Transverse colon (tissue), 4 donors: ENCODE measurements around the gene ESR1. TPM values are rescaled to one million over a fixed set of nuclear protein-coding genes. Genes with fewer than 3 reads are reported as not detected.

Source experiments
- DNase-seq: peaks from one replicate; pipeline ENCODE4 v3.0.0-alpha.2; 2019
- H3K27ac ChIP-seq, 4 donors: fragments of 200-600 bp; sonication (generic); 2 replicates each; pipeline ENCODE4 v1.5.1; 2016 to 2018; ENCODE audit warnings: inconsistent platforms in 4 of 4
- H3K27me3 ChIP-seq: fragments of 200-600 bp; sonication (generic); 2 replicates; pipeline ENCODE4 v1.5.1; 2017; ENCODE audit warnings: inconsistent platforms
- H3K36me3 ChIP-seq, 4 donors: fragments of 200-600 bp; sonication (generic); 2 replicates each; pipeline ENCODE4 v1.5.1; 2017 to 2019; ENCODE audit warnings: inconsistent platforms in 4 of 4
- H3K4me1 ChIP-seq, 4 donors: fragments of 200-600 bp; sonication (generic); 2 replicates each; pipeline ENCODE4 v1.5.1; 2017 to 2020; ENCODE audit warnings: inconsistent platforms in 4 of 4
- H3K4me3 ChIP-seq, 4 donors: fragments of 200-600 bp; sonication (generic); 1 replicate in 1 of 4; 2 replicates in 3 of 4; pipeline versions ENCODE4 v1.5.1 to v1.6.1; 2017 to 2019; ENCODE audit warnings: inconsistent platforms in 4 of 4
- H3K9me3 ChIP-seq, 2 donors: fragments of 200-600 bp; sonication (generic); 2 replicates each; pipeline ENCODE4 v1.5.1; 2017 to 2019; ENCODE audit warnings: inconsistent platforms in 2 of 2
- EP300 ChIP-seq: sonication (generic); formaldehyde crosslinking; IDR thresholded peaks from one replicate; pipeline ENCODE4 v1.6.1; 2017; ENCODE audit warnings: antibody characterized with exemption, low read depth
- POLR2A ChIP-seq: fragments of 450-650 bp; IDR thresholded peaks from one replicate; pipeline ENCODE4 v1.6.1; 2016; ENCODE audit warnings: antibody characterized with exemption, mild to moderate bottlenecking, moderate library complexity
- POLR2AphosphoS5 ChIP-seq, 3 donors: sonication (generic); formaldehyde crosslinking; IDR thresholded peaks; one replicate each; pipeline ENCODE4 v1.6.1; 2016; ENCODE audit warnings: antibody characterized with exemption in 3 of 3
- WGBS, 2 donors: methylation state at CpG; one replicate each; pipeline ENCODE4 v1.1.5; 2018; ENCODE audit warnings: low coverage in 1 of 2; 5-methylcytosine and 5-hydroxymethylcytosine counted together
- in situ Hi-C, 4 donors: fragments of 200-750 bp; cut with MboI; loops; one replicate each; pipeline versions ENCODE4 v1.15.0 to v1.15.1; 2017; ENCODE audit warnings: low sequenced_read_pairs in 3 of 4, low pct_ligation_motif_present in 1 of 4, low pct_unique_long_range_greater_than_20kb in 1 of 4
- intact Hi-C: fragments of 100-400 bp; cut with DNase I; formaldehyde crosslinking; loops from one replicate; pipeline ENCODE4 v1.15.1; 2023; ENCODE audit warnings: low total_unique reads
- total RNA-seq, 4 donors: library from RNA; depleted of rRNA; stranded (reverse); fragments of >200 nt; gene quantifications; one replicate each; pipeline ENCODE4 v1.1.0, GENCODE V29; 2016
- TF ChIP-seq, protein P1 (sequence below), 5 experiments: fragments of 200-600 bp in 3 of 5; fragments of 450-650 bp in 2 of 5; sonication (generic) in 3 of 5; IDR thresholded peaks; 1 replicate in 2 of 5; 2 replicates in 3 of 5; pipeline ENCODE4 v1.5.1; 2016 to 2017; ENCODE audit warnings: antibody characterized with exemption in 5 of 5, inconsistent platforms in 3 of 5, mild to moderate bottlenecking in 2 of 5, moderate library complexity in 1 of 5

ESR1 gene
- total RNA-seq, 4 donors from 2014 or later, result 0.37 to 0.48 (median 0.41) TPM; not detected in 1

DNA sequence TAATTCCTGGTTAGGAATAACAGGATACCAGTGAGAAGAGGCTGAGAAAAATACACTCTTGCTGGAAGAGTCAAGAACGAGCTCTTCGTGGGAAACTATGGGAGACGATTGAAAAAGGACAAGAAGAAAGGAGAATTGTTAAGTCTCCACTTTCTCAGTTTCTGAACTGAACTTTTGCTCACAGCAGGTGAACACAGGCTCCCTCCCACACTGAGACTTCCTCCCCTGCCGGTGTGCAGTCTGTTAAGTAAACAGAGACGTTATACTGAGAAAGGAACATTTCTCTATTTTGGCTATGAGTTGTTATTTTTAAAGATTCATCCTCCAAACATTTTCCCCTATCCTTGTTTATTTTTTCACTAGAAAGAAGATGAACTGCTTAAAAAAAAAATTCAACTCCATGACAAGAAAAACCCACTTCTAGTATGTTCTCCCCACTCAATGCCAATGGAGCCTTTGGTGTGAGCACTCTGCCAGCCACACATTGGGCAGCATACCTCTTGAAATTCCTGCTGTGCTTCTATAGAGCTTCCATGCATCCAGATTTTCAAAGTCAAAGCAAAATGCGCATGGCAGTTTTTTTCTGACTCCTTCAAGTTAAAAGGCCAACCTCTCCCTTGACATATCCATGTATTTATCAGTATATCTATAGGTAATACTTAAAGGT, 250.5 kb downstream of the ESR1 start:
- H3K9me3 ChIP-seq, result no peaks in the 10 kb centered on the region
- WGBS, 2 donors, result 38 to 50% methylated on average over 5 to 6 of the region's 6 CpGs
- no peak for TF ChIP-seq POLR2A
- TF ChIP-seq EP300, result no peak
- TF ChIP-seq POLR2AphosphoS5 (IDR thresholded peaks at IDR 0.05), result no peak
- TF ChIP-seq, protein P1, sequence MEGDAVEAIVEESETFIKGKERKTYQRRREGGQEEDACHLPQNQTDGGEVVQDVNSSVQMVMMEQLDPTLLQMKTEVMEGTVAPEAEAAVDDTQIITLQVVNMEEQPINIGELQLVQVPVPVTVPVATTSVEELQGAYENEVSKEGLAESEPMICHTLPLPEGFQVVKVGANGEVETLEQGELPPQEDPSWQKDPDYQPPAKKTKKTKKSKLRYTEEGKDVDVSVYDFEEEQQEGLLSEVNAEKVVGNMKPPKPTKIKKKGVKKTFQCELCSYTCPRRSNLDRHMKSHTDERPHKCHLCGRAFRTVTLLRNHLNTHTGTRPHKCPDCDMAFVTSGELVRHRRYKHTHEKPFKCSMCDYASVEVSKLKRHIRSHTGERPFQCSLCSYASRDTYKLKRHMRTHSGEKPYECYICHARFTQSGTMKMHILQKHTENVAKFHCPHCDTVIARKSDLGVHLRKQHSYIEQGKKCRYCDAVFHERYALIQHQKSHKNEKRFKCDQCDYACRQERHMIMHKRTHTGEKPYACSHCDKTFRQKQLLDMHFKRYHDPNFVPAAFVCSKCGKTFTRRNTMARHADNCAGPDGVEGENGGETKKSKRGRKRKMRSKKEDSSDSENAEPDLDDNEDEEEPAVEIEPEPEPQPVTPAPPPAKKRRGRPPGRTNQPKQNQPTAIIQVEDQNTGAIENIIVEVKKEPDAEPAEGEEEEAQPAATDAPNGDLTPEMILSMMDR (IDR thresholded peaks at IDR 0.05), result no peak
- no peaks in the 10 kb centered on the region for H3K27me3 ChIP-seq
- in situ Hi-C loops, result no loop called here
- no peak overlapping the region for H3K27ac ChIP-seq
- no peak for DNase-seq
- no peak overlapping the region for H3K4me3 ChIP-seq
- intact Hi-C loops, result no loop called here
- no peaks in the 10 kb centered on the region for H3K36me3 ChIP-seq
- no peaks in the 10 kb centered on the region for H3K4me1 ChIP-seq

GRCh38 chr6:152059909-152060308, 252.4 kb downstream of the ESR1 start:
- DNase-seq, result no peak
- in situ Hi-C loops (no loop called here), intact Hi-C loops (no loop called here)
- no peak overlapping the region for H3K4me3 ChIP-seq
- H3K27ac ChIP-seq, result no peak overlapping the region
- TF ChIP-seq, protein P1 (IDR thresholded peaks at IDR 0.05), result no peak
- TF ChIP-seq POLR2AphosphoS5 (IDR thresholded peaks at IDR 0.05) (no peak), POLR2A (no peak), EP300 (no peak)
- H3K36me3 ChIP-seq, result no peaks in the 10 kb centered on the region
- H3K4me1 ChIP-seq, result no peaks in the 10 kb centered on the region
- 82 to 83% methylated on average over 2 of the region's 2 CpGs for WGBS, 2 donors
- H3K9me3 ChIP-seq, result no peaks in the 10 kb centered on the region
- no peaks in the 10 kb centered on the region for H3K27me3 ChIP-seq

- TF ChIP-seq POLR2A (no peak), POLR2AphosphoS5 (IDR thresholded peaks at IDR 0.05) (no peak), EP300 (no peak)
- TF ChIP-seq, protein P1 (IDR thresholded peaks at IDR 0.05), result no peak
- WGBS, 2 donors, result 38 to 59% methylated on average over 2 to 5 of the region's 5 CpGs
- in situ Hi-C loops (no loop called here), intact Hi-C loops (no loop called here)
- Histone ChIP-seq H3K4me1 (no peaks in the 10 kb centered on the region), H3K4me3 (no peak overlapping the region), H3K27me3 (no peaks in the 10 kb centered on the region), H3K9me3 (no peaks in the 10 kb centered on the region), H3K27ac (no peak overlapping the region), H3K36me3 (no peaks in the 10 kb centered on the region)
- DNase-seq, result no peak
Measured at GRCh38 chr6:152062476-152062875, 255.0 kb downstream of the ESR1 start.

DNA sequence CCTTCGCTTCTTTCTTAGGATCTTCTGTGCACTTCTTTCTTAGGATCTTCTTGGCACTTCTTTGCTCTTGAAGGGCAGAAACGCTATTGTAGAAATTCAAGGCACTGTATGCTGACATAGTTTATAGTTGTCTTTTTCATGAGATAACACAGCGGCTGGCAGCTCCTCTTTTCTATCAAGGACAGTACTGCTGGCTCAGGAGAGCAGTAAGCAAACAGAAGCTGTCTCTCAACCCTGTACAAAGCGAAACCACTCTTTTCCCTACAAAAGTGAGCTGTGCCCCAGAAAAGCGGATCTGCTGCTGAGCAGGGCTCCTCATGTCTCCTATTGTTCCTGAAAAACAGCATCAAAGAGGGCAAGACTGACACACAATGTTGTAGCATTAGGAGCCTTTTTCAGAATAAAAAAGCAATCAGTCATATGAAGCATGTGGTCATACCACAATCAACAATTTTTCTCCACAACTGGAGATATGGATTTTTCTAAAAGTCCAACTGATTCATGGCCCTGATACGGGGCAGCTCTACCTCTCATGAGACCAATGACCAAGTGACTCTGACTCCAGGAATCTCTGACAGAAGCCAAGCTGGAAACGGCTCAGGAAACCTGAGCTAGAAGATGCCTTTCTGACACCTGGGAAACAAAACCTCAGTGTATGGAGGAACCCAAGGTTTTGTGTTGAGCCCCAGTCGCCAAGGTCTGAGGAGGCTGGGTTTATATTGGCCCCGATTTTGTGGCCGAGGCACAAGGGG, 255.9 kb downstream of the ESR1 start:
- DNase-seq, result no peak
- Histone ChIP-seq H3K27me3 (no peaks in the 10 kb centered on the region), H3K9me3 (no peaks in the 10 kb centered on the region), H3K4me3 (no peak overlapping the region), H3K27ac (no peak overlapping the region), H3K36me3 (no peaks in the 10 kb centered on the region), H3K4me1 (no peaks in the 10 kb centered on the region)
- in situ Hi-C loops (no loop called here), intact Hi-C loops (no loop called here)
- 75 to 79% methylated on average over 6 to 10 of the region's 10 CpGs for WGBS, 2 donors
- TF ChIP-seq POLR2AphosphoS5 (IDR thresholded peaks at IDR 0.05), result no peak
- TF ChIP-seq, protein P1 (IDR thresholded peaks at IDR 0.05), result no peak
- no peak for TF ChIP-seq POLR2A
- TF ChIP-seq EP300, result no peak
